Activated T-cell treated with anti-CD3 and anti-CD28 coated beads, Interleukin-2, amount 50 U/mL, for 72 hours (primary cell): Measurements from ENCODE around the gene AGXT. TPM values are rescaled to one million over a fixed set of nuclear protein-coding genes. Genes with fewer than 3 reads are reported as not detected.

Experiments
- ATAC-seq, 2 donors: fragments of 150-1000 bp; cut with Tn5 transposase; replicated peaks in 1 of 2; 2 replicates each; pipeline ENCODE4 v1.10.0; 2021; ENCODE audit warnings: moderate library complexity in 2 of 2, mild to moderate bottlenecking in 1 of 2
- DNase-seq, 2 donors: peaks; one replicate each; pipeline ENCODE4 v3.0.0; 2021 to 2022; ENCODE audit warnings: mixed read lengths in 1 of 2
- H3K27ac Mint-ChIP-seq: one replicate; pipeline ENCODE4 v1.8.0; 2022; ENCODE audit warnings: mild to moderate bottlenecking, moderate library complexity, mixed read lengths
- H3K27me3 Mint-ChIP-seq: one replicate; pipeline ENCODE4 v1.8.0; 2022; ENCODE audit warnings: low read depth, mixed read lengths
- H3K36me3 Mint-ChIP-seq, 2 donors: one replicate each; pipeline ENCODE4 v1.8.0; 2022; ENCODE audit warnings: mixed read lengths in 2 of 2, mild to moderate bottlenecking in 1 of 2; ENCODE audit not compliant: insufficient read depth in 2 of 2
- H3K4me1 Mint-ChIP-seq: one replicate; pipeline ENCODE4 v1.8.0; 2022; ENCODE audit warnings: low read depth, mixed read lengths
- H3K4me3 Mint-ChIP-seq, 2 donors: one replicate each; pipeline ENCODE4 v1.8.0; 2022; ENCODE audit warnings: mild to moderate bottlenecking in 2 of 2, mixed read lengths in 2 of 2, moderate library complexity in 2 of 2
- H3K9me3 Mint-ChIP-seq, 2 donors: one replicate each; pipeline ENCODE4 v1.8.0; 2022; ENCODE audit warnings: mixed read lengths in 2 of 2
- total RNA-seq, 2 donors: library from RNA; stranded (reverse); gene quantifications; one replicate each; pipeline ENCODE4 v1.2.3, GENCODE V29; 2022

Gene AGXT
- not detected for total RNA-seq

DNA sequence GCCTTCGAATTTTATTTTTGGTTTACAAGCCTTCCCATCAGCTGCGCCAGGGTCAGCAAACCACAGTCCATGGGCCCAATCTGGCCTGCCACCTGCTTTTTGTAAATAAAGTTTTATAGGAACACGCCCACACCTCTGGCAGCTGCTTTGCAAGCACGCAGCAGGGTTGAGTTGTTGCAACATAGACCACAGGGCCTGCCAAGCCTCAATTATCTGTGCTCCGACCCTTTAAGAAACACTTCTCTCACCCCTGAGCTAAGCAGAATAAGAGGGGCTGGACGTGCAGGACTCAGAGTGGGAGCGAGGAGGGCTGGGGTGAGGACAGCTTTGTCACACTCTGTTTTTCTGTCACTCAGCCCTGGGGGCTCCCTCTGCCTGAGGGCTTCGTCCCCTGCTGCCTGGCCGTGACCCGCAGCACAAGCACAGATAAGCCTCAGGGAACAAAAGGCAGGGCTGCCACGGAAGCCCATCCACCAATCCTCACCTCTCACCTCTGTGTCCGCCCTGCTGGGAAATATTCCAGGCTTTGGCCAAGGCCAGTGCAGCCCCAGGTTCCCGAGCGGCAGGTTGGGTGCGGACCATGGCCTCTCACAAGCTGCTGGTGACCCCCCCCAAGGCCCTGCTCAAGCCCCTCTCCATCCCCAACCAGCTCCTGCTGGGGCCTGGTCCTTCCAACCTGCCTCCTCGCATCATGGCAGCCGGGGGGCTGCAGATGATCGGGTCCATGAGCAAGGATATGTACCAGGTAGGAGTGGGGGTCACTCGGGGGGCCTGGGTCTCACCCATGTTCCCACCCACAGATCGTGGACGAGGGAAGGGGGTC, at the start of gene AGXT:
AGXT (plus strand) TSS at position 539 of the 823 bp plus-strand sequence; CDS start at position 581, 42 bp downstream.
- H3K36me3 Mint-ChIP-seq = no peaks in the 10 kb centered on the region
- no peak within 1 kb of the TSS for H3K27ac Mint-ChIP-seq
- ATAC-seq (no peak), DNase-seq (no peak)
- H3K4me3 Mint-ChIP-seq = no peak within 1 kb of the TSS
- H3K27me3 Mint-ChIP-seq = no peaks in the 10 kb centered on the region
- peaks cover 5% of the 10 kb centered on the region for H3K4me1 Mint-ChIP-seq
- H3K9me3 Mint-ChIP-seq = no peaks in the 10 kb centered on the region

DNA sequence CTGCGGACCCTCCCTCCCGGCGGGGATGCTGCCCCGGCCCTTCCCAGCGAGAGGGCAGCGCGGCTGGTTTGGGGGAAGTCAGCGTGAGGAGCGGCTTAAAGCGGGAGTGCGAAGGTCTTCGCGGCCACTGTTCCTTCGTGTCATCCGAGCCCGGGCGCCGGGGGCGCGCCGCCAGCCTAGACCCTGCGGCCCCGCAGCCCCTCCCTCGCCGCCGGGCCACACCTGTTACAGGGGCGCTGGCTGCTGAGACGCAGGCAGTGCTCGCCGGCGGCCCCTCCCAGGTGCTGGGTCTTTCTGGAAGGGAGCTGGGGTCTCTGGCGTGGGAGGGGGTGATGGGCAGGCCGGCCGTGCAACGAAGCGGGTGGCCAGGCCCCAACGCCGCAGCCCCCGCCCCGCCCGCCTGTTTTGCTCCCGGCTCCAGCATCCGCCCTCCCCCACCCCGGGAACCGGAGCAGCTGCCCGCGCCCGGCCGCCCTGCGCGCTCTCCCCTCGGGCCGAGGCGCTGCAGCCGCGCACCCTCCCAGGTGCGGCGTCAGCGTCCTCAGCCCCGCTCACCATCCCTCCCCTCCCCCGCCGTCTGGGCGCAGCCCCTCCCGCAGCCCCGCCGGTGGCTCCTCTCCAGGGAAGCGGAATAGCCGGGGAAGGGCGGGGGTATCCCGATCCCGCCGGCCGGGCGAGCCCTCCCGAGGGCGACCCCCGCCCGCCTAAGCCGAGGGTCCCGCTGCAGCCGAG, 49.3 kb upstream of the AGXT start:
- no peak overlapping the region for H3K27ac Mint-ChIP-seq
- ATAC-seq = no peak
- peaks cover 0 to under 1% of the 10 kb centered on the region in 2 donors for H3K9me3 Mint-ChIP-seq
- H3K36me3 Mint-ChIP-seq = peaks cover 0 to 4% of the 10 kb centered on the region in 2 donors
- peak overlapping the region; percentile 46 to 62 for H3K4me3 Mint-ChIP-seq
- H3K4me1 Mint-ChIP-seq = peaks cover 9% of the 10 kb centered on the region
- H3K27me3 Mint-ChIP-seq = peaks cover 33% of the 10 kb centered on the region
- peak in 1 of 2 donors; percentile 20 for DNase-seq

DNA sequence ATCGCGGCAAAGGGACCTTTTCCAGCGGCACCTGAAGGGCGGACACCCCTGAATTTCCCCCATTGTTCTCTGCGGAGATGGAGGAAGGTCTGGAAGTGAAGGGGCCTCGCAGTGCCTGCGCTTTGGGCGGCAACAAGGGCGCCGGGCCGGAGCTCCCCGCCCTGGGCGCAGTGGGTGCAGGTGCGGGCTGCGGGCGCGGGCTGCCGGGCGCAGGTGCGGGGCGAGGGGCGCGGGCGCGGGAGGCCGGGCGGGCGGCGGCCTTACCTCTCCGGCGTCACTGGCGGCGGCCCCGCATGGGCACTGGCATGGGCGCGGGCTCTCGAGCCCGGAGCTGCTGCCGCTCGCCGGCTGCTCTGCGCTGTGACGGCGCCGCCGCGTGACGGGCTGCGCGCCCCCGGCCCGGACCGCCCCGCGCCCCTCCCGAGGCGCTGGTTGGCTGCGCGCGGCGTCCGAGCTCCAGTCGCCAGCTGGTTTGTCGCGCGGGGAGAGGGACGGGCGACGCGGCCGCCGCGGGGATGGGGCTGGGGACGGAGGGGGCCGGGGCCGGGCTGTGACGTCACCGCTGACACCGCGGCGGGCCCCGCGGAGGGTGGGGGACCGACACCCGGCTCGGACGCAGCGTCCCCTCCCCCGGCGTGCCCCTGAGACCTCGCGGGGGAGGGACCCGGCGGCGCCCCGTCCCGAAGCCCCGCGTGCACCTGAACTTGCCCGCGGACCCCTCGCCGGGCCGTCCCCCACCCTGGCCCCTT, 48.6 kb upstream of the AGXT start, which contains the start of gene KIF1A:
KIF1A (minus strand) TSS at position 362 of the 749 bp plus-strand sequence. CDS start 22,467 bp downstream, outside the sequence.
- ATAC-seq (peak; percentile 71 to 75), DNase-seq (peak; percentile 62)
- peaks cover 9% of the 10 kb centered on the region for H3K4me1 Mint-ChIP-seq
- H3K27me3 Mint-ChIP-seq = peaks cover 40% of the 10 kb centered on the region
- no peak within 1 kb of the TSS for H3K27ac Mint-ChIP-seq
- peaks cover 0 to 7% of the 10 kb centered on the region in 2 donors for H3K36me3 Mint-ChIP-seq
- H3K4me3 Mint-ChIP-seq = peak within 1 kb of the TSS; percentile 86 to 88
- no peaks in the 10 kb centered on the region for H3K9me3 Mint-ChIP-seq

DNA sequence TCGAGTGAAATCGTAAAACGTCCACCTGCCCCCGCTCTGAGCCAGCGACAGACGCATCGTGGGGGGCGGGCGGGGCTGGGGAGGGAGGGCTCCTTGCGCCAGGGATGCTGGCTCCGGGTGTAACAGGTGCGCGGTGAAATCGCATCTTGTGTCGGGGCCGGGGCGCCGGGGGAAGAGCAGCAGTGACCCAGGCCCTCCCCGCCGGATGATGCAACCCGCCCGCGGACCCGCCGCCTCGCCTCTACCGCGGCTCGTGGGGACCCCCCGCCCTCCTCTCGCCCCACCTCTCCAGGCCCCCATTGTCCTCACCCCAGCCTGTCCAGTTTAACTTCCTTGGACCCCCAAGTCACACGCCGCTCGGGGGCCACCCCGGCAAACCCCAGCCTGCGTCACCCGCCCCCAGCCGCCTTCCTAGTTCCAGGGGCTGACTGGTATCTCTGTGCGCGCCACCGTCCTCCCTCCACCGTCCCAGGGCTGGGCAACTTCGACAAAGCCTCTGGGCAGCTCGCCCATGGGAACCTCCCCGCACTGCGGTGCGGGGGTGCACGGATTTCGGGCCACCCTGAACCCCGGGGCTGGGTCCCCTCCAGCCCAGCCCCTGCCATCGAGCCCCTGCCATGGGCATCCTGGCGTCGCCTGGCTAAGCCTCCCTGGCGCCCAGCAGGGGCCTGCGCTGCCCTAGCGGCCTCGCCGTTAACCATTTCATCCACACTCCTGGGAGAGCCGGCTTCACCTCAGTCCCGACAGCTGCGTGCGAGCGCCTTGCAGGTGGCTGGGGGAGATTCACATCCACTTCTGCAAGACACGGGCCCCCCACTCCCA, 47.8 kb upstream of the AGXT start:
- H3K36me3 Mint-ChIP-seq = peaks cover 0 to 7% of the 10 kb centered on the region in 2 donors
- H3K4me1 Mint-ChIP-seq = peaks cover 9% of the 10 kb centered on the region
- H3K27ac Mint-ChIP-seq = no peak overlapping the region
- H3K4me3 Mint-ChIP-seq = peak overlapping the region; percentile 86 to 88
- DNase-seq (peak; percentile 56 to 57), ATAC-seq (peak; percentile 65 to 68)
- H3K27me3 Mint-ChIP-seq = peaks cover 48% of the 10 kb centered on the region
- no peaks in the 10 kb centered on the region for H3K9me3 Mint-ChIP-seq

DNA sequence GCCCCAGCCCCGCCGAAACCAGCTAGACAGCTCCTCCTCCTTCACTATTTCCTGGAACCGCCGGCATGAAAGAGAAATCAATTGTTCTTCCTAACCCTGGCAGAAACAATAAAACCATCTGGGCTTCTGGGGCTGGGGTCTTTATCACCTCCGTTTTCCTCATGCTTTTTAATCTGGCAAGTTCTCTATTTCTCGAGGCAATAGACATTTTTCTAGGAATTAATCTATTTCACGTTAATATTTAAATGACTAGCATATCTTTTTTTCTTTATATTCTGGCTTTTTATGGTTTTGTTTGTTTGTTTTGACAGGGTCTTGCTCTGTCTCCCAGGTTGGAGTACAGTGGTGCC, 47.2 kb upstream of the AGXT start:
- Mint-ChIP-seq H3K4me1 (peaks cover 9% of the 10 kb centered on the region), H3K36me3 (peaks cover 0 to 7% of the 10 kb centered on the region in 2 donors), H3K4me3 (peak overlapping the region; percentile 86 to 88), H3K9me3 (no peaks in the 10 kb centered on the region), H3K27me3 (peaks cover 54% of the 10 kb centered on the region), H3K27ac (peak overlapping the region; percentile 42)
- DNase-seq (no peak), ATAC-seq (no peak)

DNA sequence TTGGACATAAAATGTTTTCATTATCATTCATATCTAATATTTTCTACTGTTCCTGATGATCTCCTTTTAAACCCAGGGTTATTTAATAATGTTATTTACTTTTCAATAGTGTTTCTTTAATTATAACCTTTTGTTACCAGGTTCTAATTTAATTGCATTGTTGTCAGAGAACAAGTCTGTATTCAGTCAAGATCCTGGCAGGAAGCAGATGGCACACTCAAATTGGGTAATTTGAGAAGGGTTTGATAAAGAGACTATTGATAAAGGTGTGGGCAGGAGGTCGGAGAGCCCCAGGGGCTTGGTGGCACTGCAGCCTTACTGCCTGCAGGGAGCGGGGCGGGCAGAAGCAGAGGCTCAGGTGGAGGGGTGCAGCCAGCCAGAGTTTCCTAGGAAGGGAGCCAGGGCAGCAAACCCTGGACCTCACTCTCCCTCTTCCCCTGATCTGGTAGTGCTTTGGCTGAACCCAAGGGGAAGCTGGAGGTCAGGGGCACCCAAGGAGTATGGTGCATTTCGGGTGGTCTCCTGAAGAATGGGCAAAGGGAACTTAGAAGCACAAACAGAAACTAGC, 46.3 kb upstream of the AGXT start:
- peaks cover 0 to 7% of the 10 kb centered on the region in 2 donors for H3K36me3 Mint-ChIP-seq

DNA sequence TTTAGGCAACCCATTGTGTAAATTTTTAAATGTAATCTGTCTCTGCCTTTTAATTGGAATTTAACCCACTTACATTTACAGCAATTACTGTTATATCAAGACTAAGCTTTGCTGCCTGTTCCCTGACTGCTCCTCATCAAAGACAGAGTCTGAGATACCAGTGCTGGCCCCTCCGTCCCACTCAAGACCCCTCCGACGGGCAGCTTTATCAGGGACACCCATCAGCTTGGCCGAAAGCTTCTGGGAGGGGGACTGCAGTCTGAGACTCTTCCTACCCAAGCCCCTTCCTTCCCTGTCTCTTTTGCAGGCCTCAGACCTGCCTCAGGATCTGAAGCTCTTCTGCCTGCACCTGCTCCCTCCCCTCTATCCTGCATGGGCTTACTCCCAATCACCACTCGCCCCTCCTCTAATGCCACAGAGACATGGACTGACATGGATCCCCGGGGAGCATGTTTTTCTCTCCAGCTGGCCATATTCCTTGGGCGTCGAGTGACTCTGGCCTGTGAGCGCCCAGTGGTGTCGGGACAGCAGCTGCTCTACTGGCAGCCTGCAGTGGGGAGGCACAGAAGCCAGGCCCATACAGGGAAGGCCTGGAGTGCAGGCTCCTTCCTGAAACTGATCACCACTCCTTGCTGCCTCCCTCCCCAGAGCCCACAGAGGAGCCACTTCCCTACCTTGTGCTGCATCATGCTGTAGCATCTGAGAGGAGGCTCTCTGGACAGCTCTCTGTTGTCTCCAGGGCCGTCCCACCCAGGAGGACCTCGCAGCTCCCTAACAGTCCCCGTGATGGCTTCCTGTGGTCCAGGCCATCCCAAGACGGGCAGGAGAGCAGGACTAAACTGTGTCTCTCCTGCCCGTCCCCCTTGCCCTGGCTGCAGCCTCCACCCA, 44.9 kb upstream of the AGXT start:
- no peak for DNase-seq
- peaks cover 0 to 7% of the 10 kb centered on the region in 2 donors for H3K36me3 Mint-ChIP-seq
- ATAC-seq = no peak
- H3K4me3 Mint-ChIP-seq = no peak overlapping the region
- H3K27me3 Mint-ChIP-seq = peaks cover 75% of the 10 kb centered on the region
- no peak overlapping the region for H3K27ac Mint-ChIP-seq
- H3K4me1 Mint-ChIP-seq = peaks cover 9% of the 10 kb centered on the region
- H3K9me3 Mint-ChIP-seq = no peaks in the 10 kb centered on the region

More for the DNA sequence above, 46.3 kb upstream of the AGXT start:
- H3K4me1 Mint-ChIP-seq = peaks cover 9% of the 10 kb centered on the region
- DNase-seq = no peak
- peaks cover 62% of the 10 kb centered on the region for H3K27me3 Mint-ChIP-seq
- peak overlapping the region in 1 of 2 donors; percentile 25 for H3K4me3 Mint-ChIP-seq
- H3K27ac Mint-ChIP-seq = no peak overlapping the region
- no peak for ATAC-seq
- no peaks in the 10 kb centered on the region for H3K9me3 Mint-ChIP-seq

DNA sequence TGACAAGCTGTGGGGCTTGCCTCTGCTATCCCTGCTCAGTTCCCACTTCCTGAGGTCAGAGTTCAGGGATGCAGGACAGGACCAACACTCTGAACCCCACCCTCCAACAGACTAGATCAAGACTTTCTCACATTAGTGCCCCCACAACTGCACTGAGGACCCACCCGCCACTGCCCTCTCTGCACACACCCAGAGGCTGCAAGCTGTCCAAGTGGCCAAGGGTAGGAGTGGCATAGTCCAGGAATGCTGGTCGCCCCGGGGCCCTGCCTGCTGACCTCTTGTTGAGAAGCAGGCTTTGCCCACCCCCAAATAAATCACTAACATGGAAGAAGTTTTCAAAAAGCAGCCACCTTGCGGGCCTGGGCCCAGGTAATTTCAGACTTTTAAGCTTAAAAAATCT, 43.1 kb upstream of the AGXT start:
- Mint-ChIP-seq H3K4me3 (no peak overlapping the region), H3K27ac (no peak overlapping the region), H3K36me3 (peaks cover 0 to 7% of the 10 kb centered on the region in 2 donors), H3K9me3 (no peaks in the 10 kb centered on the region), H3K27me3 (peaks cover 85% of the 10 kb centered on the region), H3K4me1 (peaks cover 9% of the 10 kb centered on the region)
- no peak for DNase-seq
- ATAC-seq = no peak

DNA sequence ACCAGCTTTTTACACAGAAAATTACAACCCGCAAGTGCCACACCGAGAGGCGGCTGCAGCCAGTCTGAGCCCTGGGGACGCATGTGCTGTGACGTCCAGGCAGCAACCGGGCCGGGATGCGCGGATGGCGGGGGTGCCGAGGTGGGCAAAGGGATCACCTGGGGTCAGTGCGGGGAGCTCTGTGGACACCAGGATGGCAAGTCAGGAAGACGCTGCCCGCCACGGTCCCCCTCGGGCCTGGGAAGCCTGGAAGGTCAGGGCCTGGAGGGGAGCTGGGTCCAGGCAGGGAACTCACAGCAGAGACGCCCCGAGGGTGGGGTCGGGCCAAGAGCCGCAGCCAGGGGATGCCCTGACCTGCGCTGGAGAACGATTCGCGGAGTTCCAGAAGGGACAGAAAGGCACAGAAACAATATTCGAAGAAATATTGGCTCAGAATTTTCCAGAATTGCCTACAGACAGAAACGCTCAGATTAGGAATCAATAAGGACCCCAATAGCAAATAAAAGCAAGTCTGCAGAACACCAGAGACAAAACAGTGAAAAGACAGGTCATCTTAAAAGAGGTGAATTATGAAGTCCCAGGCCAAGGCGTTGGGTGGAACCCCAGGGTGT, 36.9 kb upstream of the AGXT start:
- Mint-ChIP-seq H3K4me1 (peaks cover 7% of the 10 kb centered on the region), H3K27ac (no peak overlapping the region), H3K36me3 (no peaks in the 10 kb centered on the region), H3K27me3 (peaks cover 44% of the 10 kb centered on the region), H3K4me3 (peak overlapping the region; percentile 82 to 94), H3K9me3 (no peaks in the 10 kb centered on the region)
- ATAC-seq (no peak), DNase-seq (no peak)

DNA sequence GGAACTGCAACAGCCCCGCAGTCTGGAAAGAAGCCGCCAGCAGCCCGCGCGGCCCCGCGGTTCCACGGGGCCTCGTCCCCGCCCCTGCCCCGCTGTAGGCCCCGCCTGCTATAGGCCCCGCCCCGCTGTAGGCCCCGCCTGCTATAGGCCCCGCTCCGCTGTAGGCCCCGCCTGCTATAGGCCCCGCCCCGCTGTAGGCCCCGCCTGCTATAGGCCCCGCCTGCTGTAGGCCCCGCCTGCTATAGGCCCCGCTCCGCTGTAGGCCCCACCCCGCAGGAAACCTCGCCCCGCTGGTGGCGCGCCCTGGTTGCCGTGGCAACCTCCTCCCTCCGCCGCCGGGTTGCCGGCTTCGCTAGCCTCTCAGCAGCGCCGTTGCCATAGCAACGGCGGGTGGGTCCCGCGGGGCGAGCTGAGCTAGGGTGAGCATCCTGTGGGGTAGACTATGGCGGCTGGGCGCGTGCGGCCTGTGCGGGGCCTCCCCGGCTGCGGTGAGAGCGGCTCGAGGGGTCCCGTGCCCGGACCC, 36.4 kb upstream of the AGXT start:
- Mint-ChIP-seq H3K27me3 (peaks cover 39% of the 10 kb centered on the region), H3K36me3 (no peaks in the 10 kb centered on the region), H3K4me1 (peaks cover 7% of the 10 kb centered on the region), H3K4me3 (peak overlapping the region; percentile 82 to 94), H3K9me3 (no peaks in the 10 kb centered on the region), H3K27ac (no peak overlapping the region)
- DNase-seq = peak; percentile 98
- ATAC-seq = peak; percentile 93 to 94
